Measurements from ENCODE around the gene DEAF1.
"Not testable (repeated sequence)": the region's sequence is repeated elsewhere in the genome, so short reads cannot be mapped to it uniquely, and the experiment has no call there.

Gene DEAF1

DNA sequence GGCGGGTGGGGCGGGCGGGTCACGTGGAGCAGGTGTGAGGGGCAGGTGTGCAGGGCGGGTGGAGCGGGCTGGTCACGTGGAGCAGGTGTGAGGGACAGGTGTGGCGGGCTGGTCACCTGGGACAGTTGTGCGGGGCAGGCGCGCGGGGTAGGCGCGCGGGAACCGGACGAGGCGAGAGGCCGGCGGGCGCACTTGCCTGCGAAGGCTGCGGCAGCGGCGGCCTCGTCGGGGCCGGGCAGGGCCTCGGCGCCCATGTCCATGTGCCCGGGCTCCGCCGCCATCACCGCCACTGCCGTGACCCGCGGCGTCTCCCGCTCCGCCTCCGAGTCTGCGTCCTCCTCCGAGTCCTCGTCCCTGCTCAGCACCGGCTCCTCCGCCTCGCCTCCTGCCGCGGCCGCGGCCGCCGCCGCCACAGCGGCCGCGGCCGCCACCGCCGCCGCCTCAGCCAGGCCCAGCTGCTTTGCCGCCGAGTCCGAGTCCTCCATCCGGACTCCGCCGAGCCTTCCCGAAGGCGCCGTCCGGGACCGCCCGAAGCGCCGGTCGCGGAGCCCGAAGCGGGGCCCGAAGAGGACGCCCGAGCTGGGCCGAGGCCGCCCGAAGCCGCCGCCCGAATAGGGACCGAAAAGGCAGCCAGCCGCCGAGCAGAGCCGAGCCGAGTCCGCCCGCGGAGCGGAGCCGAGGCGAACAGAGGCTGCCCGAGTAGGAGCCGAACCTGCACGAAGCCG is at the start of gene DEAF1:
TSS of gene DEAF1 (minus strand) at position 660 of the 725 bp plus-strand sequence. CDS start at position 485, 175 bp downstream.
- peak; percentile 90 for DNase-seq (ENCODE audit: low read depth)

DNA sequence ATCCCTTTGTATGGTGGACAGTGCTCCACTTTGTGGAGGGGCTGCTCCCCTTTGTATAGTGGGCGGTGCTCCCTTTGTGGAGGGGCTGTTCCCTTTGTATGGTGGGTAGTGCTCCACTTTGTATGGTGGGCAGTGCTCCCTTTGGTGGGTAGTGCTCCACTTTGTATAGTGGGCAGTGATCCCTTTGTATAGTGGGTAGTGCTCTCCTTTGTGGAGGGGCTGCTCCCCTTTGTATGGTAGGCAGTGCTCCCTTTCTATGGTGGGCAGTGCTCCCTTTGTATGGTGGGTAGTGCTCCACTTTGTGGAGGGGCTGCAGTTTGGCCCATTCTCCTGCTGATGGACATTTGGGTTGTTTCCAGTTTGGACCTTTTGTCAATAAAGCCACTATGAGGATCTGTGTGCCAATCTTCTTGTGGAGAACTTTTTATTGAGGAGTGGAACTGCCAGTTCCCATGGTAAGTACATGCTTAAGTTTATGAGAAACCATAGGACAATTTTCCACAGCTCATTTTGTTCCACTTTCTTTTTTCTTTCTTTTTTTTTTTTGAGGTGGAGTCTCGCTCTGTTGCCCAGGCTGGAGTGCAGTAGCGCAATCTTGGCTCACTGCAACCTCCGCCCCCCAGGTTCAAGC is 47.7 kb upstream of the DEAF1 start:
- DNase-seq (ENCODE audit: low read depth) = no peak

- no peak for DNase-seq (ENCODE audit: low read depth)
Measured at GRCh38 chr11:742156-742546, 47.1 kb upstream of the DEAF1 start.

- DNase-seq (ENCODE audit: low read depth) = not testable (repeated sequence)
Measured at GRCh38 chr11:737899-738298, 42.9 kb upstream of the DEAF1 start.

GRCh38 chr11:737366-737765 is 42.3 kb upstream of the DEAF1 start:
- no peak for DNase-seq (ENCODE audit: low read depth)

DNA sequence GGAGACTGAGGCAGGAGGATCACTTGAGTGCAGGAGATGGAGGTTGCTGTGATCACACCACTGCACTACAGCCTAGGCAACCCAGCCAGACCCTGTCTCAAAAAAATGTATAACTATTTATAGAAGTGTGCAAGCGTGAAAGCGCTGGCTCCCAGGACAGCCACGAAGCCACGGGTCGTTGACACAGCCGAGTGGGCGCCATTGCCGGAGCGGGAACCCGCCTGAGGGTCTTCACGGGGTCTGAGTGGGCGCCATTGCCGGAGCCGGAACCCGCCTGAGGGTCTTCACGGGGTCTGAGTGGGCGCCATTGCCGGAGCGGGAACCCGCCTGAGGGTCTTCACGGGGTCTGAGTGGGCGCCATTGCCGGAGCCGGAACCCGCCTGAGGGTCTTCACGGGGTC is 39.5 kb upstream of the DEAF1 start:
- not testable (repeated sequence) for DNase-seq (ENCODE audit: low read depth)

- no peak for DNase-seq (ENCODE audit: low read depth)
Measured at GRCh38 chr11:733072-733471, 38.0 kb upstream of the DEAF1 start.

GRCh38 chr11:729492-730074 is 34.6 kb upstream of the DEAF1 start:
- no peak for DNase-seq (ENCODE audit: low read depth)

DNA sequence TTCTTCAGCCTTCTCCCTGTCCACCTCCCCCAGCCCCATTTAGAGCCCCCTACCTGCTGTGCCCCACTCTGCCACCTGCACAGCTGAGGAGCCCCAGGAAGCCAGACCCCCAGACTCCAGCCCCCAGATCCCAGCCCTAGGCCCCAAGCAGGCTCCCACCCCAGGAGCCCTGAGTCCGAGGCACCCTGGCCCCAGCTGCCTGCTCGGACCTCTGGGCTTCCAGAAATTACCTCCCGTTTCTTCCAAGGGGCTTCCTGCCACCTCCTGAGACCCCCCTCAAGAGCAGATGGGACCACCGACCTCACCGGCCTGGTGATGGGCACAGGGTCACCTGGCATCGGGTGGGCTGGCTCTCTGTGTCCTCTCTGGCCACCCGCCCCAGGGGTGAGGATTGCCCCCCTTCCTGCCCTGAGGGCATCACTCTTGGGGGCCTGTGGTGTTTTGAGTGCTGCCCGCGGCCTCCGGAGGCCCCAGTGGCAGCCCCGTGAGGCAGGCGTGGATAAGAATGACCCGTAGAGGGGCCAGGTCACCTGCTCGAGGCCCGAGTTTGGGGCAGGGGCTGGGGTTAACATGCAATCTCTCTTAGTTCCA is 34.0 kb upstream of the DEAF1 start:
- DNase-seq (ENCODE audit: low read depth) = no peak

GRCh38 chr11:727859-728748 is 33.1 kb upstream of the DEAF1 start:
- DNase-seq (ENCODE audit: low read depth) = peak; percentile 88

DNA sequence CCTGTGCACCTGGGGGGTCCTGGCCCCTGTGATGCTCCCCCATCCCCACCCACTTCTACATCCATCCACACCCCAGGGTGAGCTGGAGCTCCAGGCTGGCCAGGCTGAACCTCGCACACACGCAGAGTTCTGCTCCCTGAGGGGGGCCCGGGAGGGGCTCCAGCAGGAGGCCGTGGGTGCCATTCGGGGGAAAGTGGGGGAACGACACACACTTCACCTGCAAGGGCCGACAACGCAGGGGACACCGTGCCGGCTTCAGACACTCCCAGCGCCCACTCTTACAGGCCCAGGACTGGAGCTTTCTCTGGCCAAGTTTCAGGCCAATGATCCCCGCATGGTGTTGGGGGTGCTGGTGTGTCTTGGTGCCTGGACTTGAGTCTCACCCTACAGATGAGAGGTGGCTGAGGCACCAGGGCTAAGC is 32.3 kb upstream of the DEAF1 start:
- DNase-seq (ENCODE audit: low read depth) = no peak

GRCh38 chr11:726278-727220 is 31.5 kb upstream of the DEAF1 start:
- DNase-seq (ENCODE audit: low read depth) = no peak

GRCh38 chr11:725624-726202 is 30.7 kb upstream of the DEAF1 start:
- no peak for DNase-seq (ENCODE audit: low read depth)

DNA sequence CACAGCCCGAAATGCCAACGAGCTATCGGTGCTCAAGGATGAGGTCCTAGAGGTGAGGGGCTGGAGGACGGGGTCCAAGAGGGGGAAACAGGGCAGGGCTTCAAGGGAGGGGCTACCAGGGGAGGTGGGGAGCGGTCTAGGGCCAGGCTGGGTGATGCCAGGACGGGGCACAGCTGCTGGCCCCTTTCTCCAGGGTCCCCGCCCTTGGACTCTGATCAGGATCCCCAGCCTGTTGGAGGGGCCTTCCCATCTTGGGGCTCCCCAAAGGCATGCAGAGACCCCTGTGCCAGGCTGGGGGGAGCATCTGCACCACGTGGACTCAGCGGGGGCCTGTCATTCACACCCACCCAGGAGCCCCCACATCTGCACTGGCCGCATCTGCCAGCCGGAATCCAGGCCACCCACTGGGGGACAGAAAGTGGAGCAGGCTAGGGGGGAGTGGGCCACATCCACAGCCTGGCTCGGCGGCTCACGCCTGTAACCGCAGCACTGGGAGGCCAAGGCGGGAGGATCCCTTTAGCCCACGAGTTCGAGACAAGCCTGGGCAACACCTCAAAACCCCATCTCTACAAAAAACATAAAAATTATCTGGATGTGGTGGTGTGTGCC is 29.9 kb upstream of the DEAF1 start:
- DNase-seq (ENCODE audit: low read depth) = no peak

DNA sequence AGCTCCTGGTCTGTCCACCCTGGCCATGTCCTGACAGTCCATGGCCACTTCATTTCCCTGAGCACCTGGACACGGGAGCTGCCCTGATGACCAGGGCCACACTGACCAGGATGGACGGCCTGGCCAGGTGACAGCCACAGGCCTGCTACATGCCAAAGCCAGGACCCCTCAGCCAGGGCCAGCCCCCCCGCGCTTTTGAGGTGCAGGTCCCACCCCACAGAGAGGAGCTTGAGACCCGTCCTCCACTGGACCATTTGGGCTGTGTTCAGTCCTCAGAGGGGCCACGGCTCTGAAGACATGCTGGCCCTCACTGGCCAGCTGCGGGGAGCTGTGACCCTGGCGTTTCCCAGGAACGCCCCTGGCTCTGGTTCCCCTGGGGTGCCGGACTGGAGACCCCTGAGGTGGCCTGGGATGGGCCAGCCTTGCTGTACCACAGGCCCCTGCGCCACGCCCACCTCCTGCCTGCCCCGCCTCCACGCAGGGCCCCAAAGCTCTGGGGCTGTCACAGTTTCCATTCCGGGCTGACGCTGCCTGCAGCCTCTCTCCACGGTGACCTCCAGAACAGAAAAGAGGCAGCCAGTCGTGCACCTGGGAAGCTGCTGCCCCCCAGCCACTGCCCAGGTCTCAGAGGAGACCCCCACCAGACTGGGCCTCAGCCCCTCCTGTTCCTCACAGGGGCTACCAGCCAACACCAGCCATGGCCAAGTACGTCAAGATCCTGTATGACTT is 29.2 kb upstream of the DEAF1 start:
- no peak for DNase-seq (ENCODE audit: low read depth)

GRCh38 chr11:723120-723883 is 28.3 kb upstream of the DEAF1 start:
- peak; percentile 38 for DNase-seq (ENCODE audit: low read depth)

GRCh38 chr11:722346-722811 is 27.4 kb upstream of the DEAF1 start:
- DNase-seq (ENCODE audit: low read depth) = no peak

DNA sequence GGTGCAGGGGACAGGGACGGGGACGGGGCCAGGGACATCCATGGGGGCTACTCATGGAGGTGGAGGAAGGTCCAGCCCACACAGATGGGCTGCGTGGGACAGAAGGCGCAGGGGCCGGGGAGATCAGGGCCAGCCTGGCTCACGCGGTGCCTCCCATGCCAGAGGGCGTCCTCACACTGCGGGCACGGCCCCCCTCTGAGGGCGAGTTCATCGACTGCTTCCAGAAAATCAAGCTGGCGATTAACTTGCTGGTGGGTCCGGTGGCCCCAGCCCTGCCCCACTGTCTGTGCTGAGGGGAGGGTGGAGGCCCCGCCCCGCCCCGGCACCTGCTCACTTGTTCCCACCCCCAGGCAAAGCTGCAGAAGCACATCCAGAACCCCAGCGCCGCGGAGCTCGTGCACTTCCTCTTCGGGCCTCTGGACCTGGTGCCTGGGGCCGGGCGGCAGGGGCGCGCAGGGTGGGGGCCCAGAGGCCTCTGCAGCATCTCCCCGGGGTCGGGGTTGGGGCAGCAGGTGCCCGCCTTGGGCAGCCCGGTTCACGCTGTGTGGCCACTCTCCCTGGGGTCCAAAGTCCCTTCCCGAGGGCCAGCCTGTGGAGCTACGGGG is 26.8 kb upstream of the DEAF1 start:
- no peak for DNase-seq (ENCODE audit: low read depth)
